ENCODE measurements around the gene NR2C1. TPM values are rescaled to one million over a fixed set of nuclear protein-coding genes. Genes with fewer than 3 reads are reported as not detected.
"Not testable (repeated sequence)": the region's sequence is repeated elsewhere in the genome, so short reads cannot be mapped to it uniquely, and the experiment has no call there.

The NR2C1 gene
- total RNA-seq, 4 donors from 2014 or later = 56.7 to 114 (median 80.1) TPM

- Histone ChIP-seq H3K36me3 (no peaks in the 10 kb centered on the region), H3K4me1 (no peaks in the 10 kb centered on the region), H3K27me3 (no peaks in the 10 kb centered on the region), H3K27ac (peak overlapping the region; percentile 40 to 59), H3K4me3 (no peak overlapping the region), H3K9me3 (no peaks in the 10 kb centered on the region)
- intact Hi-C loops (cut with DNase I; ENCODE audit: low total_unique reads) = no loop called here
- peak; percentile 43 to 68 for DNase-seq
- TF ChIP-seq CTCF (IDR thresholded peaks at IDR 0.05) (no peak), POLR2A (IDR thresholded peaks at IDR 0.05) (no peak)
These were observed 23.4 kb upstream of the NR2C1 start for GRCh38 chr12:95096852-95097251.

- Histone ChIP-seq H3K27ac (peak overlapping the region; percentile 40 to 59), H3K27me3 (no peaks in the 10 kb centered on the region), H3K9me3 (no peaks in the 10 kb centered on the region), H3K4me1 (no peaks in the 10 kb centered on the region), H3K4me3 (no peak overlapping the region), H3K36me3 (no peaks in the 10 kb centered on the region)
- TF ChIP-seq CTCF (IDR thresholded peaks at IDR 0.05) (no peak), POLR2A (IDR thresholded peaks at IDR 0.05) (no peak)
- no peak for DNase-seq
- intact Hi-C loops (cut with DNase I; ENCODE audit: low total_unique reads) = no loop called here
These were observed 23.0 kb upstream of the NR2C1 start for GRCh38 chr12:95096378-95096777.

- DNase-seq; H3K4me3 ChIP-seq; H3K36me3 ChIP-seq; H3K27me3 ChIP-seq; H3K9me3 ChIP-seq; intact Hi-C loops (cut with DNase I; ENCODE audit: low total_unique reads); H3K4me1 ChIP-seq: not testable (repeated sequence)
- peak overlapping the region in 1 of 2 donors; percentile 59 for H3K27ac ChIP-seq
These were observed 22.4 kb upstream of the NR2C1 start for GRCh38 chr12:95095866-95096265.

GRCh38 chr12:95089462-95089861 lies 16.0 kb upstream of the NR2C1 start:
- Histone ChIP-seq H3K27ac (no peak overlapping the region), H3K36me3 (no peaks in the 10 kb centered on the region), H3K9me3 (no peaks in the 10 kb centered on the region), H3K4me1 (no peaks in the 10 kb centered on the region), H3K4me3 (no peak overlapping the region), H3K27me3 (no peaks in the 10 kb centered on the region)
- TF ChIP-seq POLR2A (IDR thresholded peaks at IDR 0.05) (no peak), CTCF (IDR thresholded peaks at IDR 0.05) (no peak)
- DNase-seq = no peak
- intact Hi-C loops (cut with DNase I; ENCODE audit: low total_unique reads) = no loop called here

GRCh38 chr12:95088379-95088778 lies 15.0 kb upstream of the NR2C1 start:
- no peak overlapping the region for H3K27ac ChIP-seq
- H3K9me3 ChIP-seq = no peaks in the 10 kb centered on the region
- no peak for TF ChIP-seq CTCF (IDR thresholded peaks at IDR 0.05)
- no peak for TF ChIP-seq POLR2A (IDR thresholded peaks at IDR 0.05)
- no peak for DNase-seq
- no peaks in the 10 kb centered on the region for H3K36me3 ChIP-seq
- intact Hi-C loops (cut with DNase I; ENCODE audit: low total_unique reads) = no loop called here
- H3K4me1 ChIP-seq = no peaks in the 10 kb centered on the region
- H3K4me3 ChIP-seq = no peak overlapping the region
- no peaks in the 10 kb centered on the region for H3K27me3 ChIP-seq

GRCh38 chr12:95085612-95086011 lies 12.2 kb upstream of the NR2C1 start:
- H3K4me1 ChIP-seq = no peaks in the 10 kb centered on the region
- peak overlapping the region; percentile 68 to 80 for H3K27ac ChIP-seq
- intact Hi-C loops (cut with DNase I; ENCODE audit: low total_unique reads) = no loop called here
- no peaks in the 10 kb centered on the region for H3K27me3 ChIP-seq
- TF ChIP-seq CTCF (IDR thresholded peaks at IDR 0.05) (no peak), POLR2A (IDR thresholded peaks at IDR 0.05) (no peak)
- DNase-seq = no peak
- no peaks in the 10 kb centered on the region for H3K36me3 ChIP-seq
- no peaks in the 10 kb centered on the region for H3K9me3 ChIP-seq
- no peak overlapping the region for H3K4me3 ChIP-seq
